GM23338 (cell line): Measurements from ENCODE around the gene MDN1. TPM values are rescaled to one million over a fixed set of nuclear protein-coding genes. Genes with fewer than 3 reads are reported as not detected.

Source experiments
- ATAC-seq: fragments of 200-7000 bp; cut with Tn5 transposase; 3 replicates; pipeline ENCODE4 v1.9.1; 2020
- DNase-seq: peaks from one replicate; pipeline ENCODE4 v3.0.0-alpha.2; 2015; ENCODE audit warnings: low spot score
- H2AFZ ChIP-seq: fragments of 200-600 bp; sonication (generic); 2 replicates; pipeline ENCODE4 v1.8.0; 2016; ENCODE audit warnings: antibody characterized with exemption, mild to moderate bottlenecking, moderate library complexity
- H3F3A ChIP-seq: fragments of 200-600 bp; sonication (generic); replicated peaks from 2 replicates; pipeline ENCODE4 v1.8.0; 2017; ENCODE audit warnings: antibody characterized with exemption, mixed run types, low read depth
- H3K27ac ChIP-seq: fragments of 200-600 bp; sonication (generic); 2 replicates; pipeline ENCODE4 v1.6.1; 2016; ENCODE audit warnings: low read depth
- H3K27me3 ChIP-seq: fragments of 200-600 bp; sonication (generic); 2 replicates; pipeline ENCODE4 v1.8.0; 2016; ENCODE audit warnings: mild to moderate bottlenecking, mixed run types, moderate library complexity; ENCODE audit not compliant: insufficient read depth
- H3K36me3 ChIP-seq: fragments of 200-600 bp; sonication (generic); 2 replicates; pipeline ENCODE4 v1.8.0; 2016; ENCODE audit warnings: mild to moderate bottlenecking; ENCODE audit not compliant: insufficient read depth
- H3K4me1 ChIP-seq: fragments of 200-600 bp; sonication (generic); 2 replicates; pipeline ENCODE4 v1.8.0; 2016; ENCODE audit warnings: mild to moderate bottlenecking, moderate library complexity; ENCODE audit not compliant: insufficient read depth
- H3K4me2 ChIP-seq: fragments of 200-600 bp; sonication (generic); 2 replicates; pipeline ENCODE4 v1.7.1; 2017; ENCODE audit warnings: mixed run types
- H3K4me3 ChIP-seq: fragments of 200-600 bp; sonication (generic); 2 replicates; pipeline ENCODE4 v1.6.1; 2016; ENCODE audit warnings: mixed run types
- H3K79me2 ChIP-seq: fragments of 200-600 bp; sonication (generic); replicated peaks from 2 replicates; pipeline ENCODE4 v1.8.0; 2017; ENCODE audit warnings: mild to moderate bottlenecking; ENCODE audit not compliant: insufficient read depth
- H3K9me2 ChIP-seq: fragments of 200-600 bp; sonication (generic); 2 replicates; pipeline ENCODE4 v1.8.0; 2017; ENCODE audit not compliant: insufficient read depth
- H4K20me1 ChIP-seq: fragments of 200-600 bp; sonication (generic); replicated peaks from 2 replicates; pipeline ENCODE4 v1.8.0; 2017; ENCODE audit warnings: mild to moderate bottlenecking; ENCODE audit not compliant: insufficient read depth
- H3K27ac Mint-ChIP-seq: 2 replicates; pipeline ENCODE4 v1.8.0; 2020; ENCODE audit warnings: inconsistent platforms, mild to moderate bottlenecking, moderate library complexity, mixed read lengths
- H3K27me3 Mint-ChIP-seq: 3 replicates; pipeline ENCODE4 v1.8.0; 2022; ENCODE audit warnings: low read depth, mild to moderate bottlenecking, moderate library complexity, mixed read lengths, inconsistent platforms; ENCODE audit not compliant: insufficient read depth, poor library complexity
- H3K36me3 Mint-ChIP-seq: 3 replicates; pipeline ENCODE4 v1.8.0; 2021; ENCODE audit warnings: low read depth, mild to moderate bottlenecking, inconsistent platforms, moderate library complexity, mixed read lengths
- H3K4me1 Mint-ChIP-seq: 3 replicates; pipeline ENCODE4 v1.8.0; 2020; ENCODE audit warnings: mild to moderate bottlenecking, inconsistent platforms, mixed read lengths
- H3K4me3 Mint-ChIP-seq: 3 replicates; pipeline ENCODE4 v1.8.0; 2021; ENCODE audit warnings: moderate library complexity, mild to moderate bottlenecking, inconsistent platforms, mixed read lengths
- H3K9me3 Mint-ChIP-seq: 3 replicates; pipeline ENCODE4 v1.8.0; 2020; ENCODE audit warnings: moderate library complexity, mild to moderate bottlenecking, inconsistent platforms, mixed read lengths
- CREB1 ChIP-seq: fragments of 250-450 bp; sonication (Bioruptor Pico); IDR thresholded peaks from 2 replicates; pipeline ENCODE4 v1.5.0; 2020; ENCODE audit warnings: low read depth, mild to moderate bottlenecking, moderate library complexity
- CTCF ChIP-seq, 2 experiments: fragments of 200-600 bp in 1 of 2; sonication (generic) in 1 of 2; conservative IDR thresholded peaks; 2 replicates each; pipeline versions ENCODE4 v1.5.1 to v1.6.1; 2016 to 2017; ENCODE audit warnings: antibody characterized with exemption in 2 of 2, low read depth in 2 of 2, mild to moderate bottlenecking in 2 of 2, moderate library complexity in 1 of 2
- ETS1 ChIP-seq: IDR thresholded peaks from 2 replicates; pipeline ENCODE4 v1.6.1; 2016; ENCODE audit warnings: antibody characterized with exemption
- EZH2 ChIP-seq: fragments of 200-600 bp; sonication (generic); IDR thresholded peaks from one replicate; pipeline ENCODE4 v1.8.0; 2017; ENCODE audit warnings: antibody characterized with exemption, mild to moderate bottlenecking, low read depth; ENCODE audit not compliant: unreplicated experiment
- EZH2phosphoT487 ChIP-seq: fragments of 200-600 bp; sonication (generic); IDR thresholded peaks from one replicate; pipeline ENCODE4 v1.8.1; 2018; ENCODE audit warnings: antibody characterized with exemption; ENCODE audit not compliant: unreplicated experiment
- JUNB ChIP-seq: IDR thresholded peaks from one replicate; pipeline ENCODE4 v1.6.1; 2016; ENCODE audit warnings: antibody characterized with exemption; ENCODE audit not compliant: unreplicated experiment
- NANOG ChIP-seq: IDR thresholded peaks from 2 replicates; pipeline ENCODE4 v1.6.1; 2016; ENCODE audit warnings: antibody characterized with exemption, borderline replicate concordance
- POLR2AphosphoS5 ChIP-seq: IDR thresholded peaks from 2 replicates; pipeline ENCODE4 v1.6.1; 2016; ENCODE audit warnings: antibody characterized with exemption, low read depth
- REST ChIP-seq: IDR thresholded peaks from one replicate; pipeline ENCODE4 v1.6.1; 2018; ENCODE audit warnings: antibody characterized with exemption; ENCODE audit not compliant: unreplicated experiment
- STAT1 ChIP-seq: IDR thresholded peaks from one replicate; pipeline ENCODE4 v1.6.1; 2016; ENCODE audit warnings: antibody characterized with exemption; ENCODE audit not compliant: unreplicated experiment
- ZNF114 ChIP-seq: fragments of 250-450 bp; sonication (Bioruptor Pico); IDR thresholded peaks from 2 replicates; pipeline ENCODE4 v1.5.0; 2020; ENCODE audit warnings: mild to moderate bottlenecking, moderate library complexity
- ZNF331 ChIP-seq: fragments of 250-450 bp; sonication (Bioruptor Pico); IDR thresholded peaks from 2 replicates; pipeline ENCODE4 v1.5.0; 2020; ENCODE audit warnings: low read depth, mild to moderate bottlenecking, moderate library complexity
- ZNF462 ChIP-seq: fragments of 250-450 bp; sonication (Bioruptor Pico); IDR thresholded peaks from 2 replicates; pipeline ENCODE4 v1.5.0; 2020; ENCODE audit warnings: mild to moderate bottlenecking, moderate library complexity
- polyA plus RNA-seq: library from polyadenylated mRNA; unstranded; fragments of >200 nt; fragmentation: Nextera tagmentation; extraction: Ambion mirVana; gene quantifications from 2 replicates; pipeline ENCODE4 v1.2.1, GENCODE V29; 2016
- total RNA-seq: library from RNA; depleted of rRNA; stranded (reverse); fragments of >200 nt; shearing (Covaris generic); gene quantifications from 2 replicates; pipeline ENCODE4 v1.2.3, GENCODE V29; 2014

MDN1 gene
- total and polyA plus RNA-seq, 2 experiments from 2014 or later, result 165 to 217 TPM

GRCh38 chr6:89866024-89866678, 46.6 kb upstream of the MDN1 start:
- no peak overlapping the region for H3K4me3 Mint-ChIP-seq
- H3K27me3 Mint-ChIP-seq, result peaks cover 2% of the 10 kb centered on the region
- H3K4me1 Mint-ChIP-seq, result no peaks in the 10 kb centered on the region
- Histone ChIP-seq H3K9me2 (no peaks in the 10 kb centered on the region), H3K4me3 (no peak overlapping the region), H3F3A (peaks cover 3% of the 10 kb centered on the region; the same call in 1 of the 2 replicates), H3K4me1 (no peaks in the 10 kb centered on the region), H3K27ac (no peak overlapping the region), H3K27me3 (no peaks in the 10 kb centered on the region), H3K79me2 (no peaks in the 10 kb centered on the region), H3K4me2 (no peak overlapping the region), H4K20me1 (peaks cover 12% of the 10 kb centered on the region; the same call in 1 of the 2 replicates), H3K36me3 (peaks cover 70% of the 10 kb centered on the region), H2AFZ (no peak overlapping the region)
- no peak overlapping the region for H3K27ac Mint-ChIP-seq
- DNase-seq, result no peak
- ATAC-seq, result no peak
- TF ChIP-seq ETS1 (no peak), CTCF (conservative IDR thresholded peaks at IDR 0.05; ENCODE audit: low read depth in 2 of 2) (no peak), REST (no peak), ZNF331 (CRISPR knock-in tag) (no peak), ZNF114 (CRISPR knock-in tag) (no peak), ZNF462 (CRISPR knock-in tag) (no peak), EZH2 (no peak), STAT1 (no peak), JUNB (no peak), NANOG (no peak), POLR2AphosphoS5 (no peak), EZH2phosphoT487 (no peak), CREB1 (no peak)
- H3K36me3 Mint-ChIP-seq, result peaks cover 92% of the 10 kb centered on the region
- H3K9me3 Mint-ChIP-seq, result peaks cover 4% of the 10 kb centered on the region; the same call in 2 of the 3 replicates
